HEK293T (cell line): ENCODE measurements around the gene GHR.

Experiments used
- BHLHE40 ChIP-seq: fragments of 450-650 bp; IDR thresholded peaks from 2 replicates; pipeline ENCODE4 v1.6.1; 2016; ENCODE audit warnings: mild to moderate bottlenecking, moderate library complexity, borderline replicate concordance
- CTBP1 ChIP-seq: fragments of 450-650 bp; IDR thresholded peaks from 2 replicates; pipeline ENCODE4 v1.6.1; 2016; ENCODE audit warnings: borderline replicate concordance
- FOXA1 ChIP-seq: fragments of 450-650 bp; IDR thresholded peaks from 2 replicates; pipeline ENCODE4 v1.6.1; 2016; ENCODE audit warnings: mild to moderate bottlenecking
- FOXK2 ChIP-seq: fragments of 450-650 bp; IDR thresholded peaks from 2 replicates; pipeline ENCODE4 v1.6.1; 2016; ENCODE audit warnings: mild to moderate bottlenecking
- FOXM1 ChIP-seq: fragments of 450-650 bp; IDR thresholded peaks from 2 replicates; pipeline ENCODE4 v1.6.1; 2017; ENCODE audit warnings: mild to moderate bottlenecking, borderline replicate concordance
- HDGF ChIP-seq: fragments of 450-650 bp; IDR thresholded peaks from 2 replicates; pipeline ENCODE4 v1.6.1; 2017; ENCODE audit warnings: antibody characterized with exemption, borderline replicate concordance
- NFRKB ChIP-seq: fragments of 450-650 bp; IDR thresholded peaks from 2 replicates; pipeline ENCODE4 v1.6.1; 2016; ENCODE audit warnings: mild to moderate bottlenecking, moderate library complexity
- PKNOX1 ChIP-seq: fragments of 450-650 bp; IDR thresholded peaks from 2 replicates; pipeline ENCODE4 v1.6.1; 2016
- SP1 ChIP-seq: fragments of 450-650 bp; IDR thresholded peaks from 2 replicates; pipeline ENCODE4 v1.6.1; 2017
- TARDBP ChIP-seq: fragments of 450-650 bp; IDR thresholded peaks from 2 replicates; pipeline ENCODE4 v1.6.1; 2016

DNA sequence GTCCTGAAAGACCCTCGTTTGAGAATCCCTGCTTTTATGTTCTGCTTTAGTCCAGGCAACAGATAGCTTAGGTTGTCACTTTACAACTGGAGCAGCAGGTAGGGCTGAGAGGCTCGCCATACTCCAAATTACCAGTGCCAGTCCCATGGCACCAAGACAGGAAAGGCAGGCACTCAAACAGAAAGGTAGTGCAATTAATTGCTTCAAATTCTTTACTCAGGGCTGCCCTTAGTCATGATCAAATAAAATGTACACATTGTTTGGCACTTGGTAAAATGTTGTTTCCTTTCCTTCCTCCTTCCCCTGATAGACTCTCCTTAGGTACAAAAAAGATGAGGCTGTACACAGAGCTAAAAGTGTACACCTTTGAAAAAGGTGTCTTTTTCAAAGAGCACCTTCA is 217.6 kb downstream of the GHR start:
- no peak for TF ChIP-seq HDGF
- no peak for TF ChIP-seq NFRKB
- TF ChIP-seq PKNOX1: no peak
- TF ChIP-seq FOXK2: no peak
- no peak for TF ChIP-seq FOXM1
- no peak for TF ChIP-seq TARDBP
- TF ChIP-seq CTBP1: no peak
- no peak for TF ChIP-seq SP1
- no peak for TF ChIP-seq FOXA1
- TF ChIP-seq BHLHE40: no peak
